Measurements from ENCODE around the gene CYP46A1. TPM values are rescaled to one million over a fixed set of nuclear protein-coding genes. Genes with fewer than 3 reads are reported as not detected.

The CYP46A1 gene
- total and polyA plus RNA-seq, 8 donors: 1.0 to 5.2 (median 1.8) TPM

DNA sequence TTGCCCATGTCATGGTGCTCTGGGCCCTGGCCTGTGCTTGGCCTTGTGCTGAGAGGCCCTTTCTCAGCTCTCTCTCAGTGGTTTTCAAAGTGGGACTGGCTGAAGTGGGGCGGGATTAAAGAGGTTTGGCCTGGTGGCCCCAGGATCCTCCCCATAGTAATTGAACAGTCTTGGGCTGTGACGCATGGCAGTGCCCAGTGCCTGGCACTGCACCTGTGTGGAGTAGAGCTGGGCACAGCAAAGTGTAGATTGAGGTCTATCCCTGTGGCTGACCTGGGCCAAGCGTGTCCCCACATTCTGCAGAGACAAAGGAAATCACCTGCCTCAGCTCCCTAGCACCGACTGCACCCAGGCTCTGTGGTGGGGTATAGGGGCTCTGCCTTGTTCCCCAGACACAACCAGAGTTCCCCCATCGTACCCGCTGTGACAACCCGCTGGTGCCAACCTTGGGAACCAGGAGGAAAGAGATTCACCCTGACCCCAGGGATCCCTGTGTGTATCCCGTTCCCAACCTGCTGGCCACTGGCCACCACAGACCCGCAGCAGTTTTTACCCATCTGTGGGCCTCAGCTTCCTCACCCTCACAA, 9.9 kb upstream of the CYP46A1 start:
- no peaks in the 10 kb centered on the region for H3K4me1 ChIP-seq
- DNase-seq (peak in 1 of 6 donors; percentile 46), ATAC-seq (no peak), FAIRE-seq (no peak)
- WGBS, 2 donors: 89% methylated on average over 9 of the region's 9 CpGs
- H3K9me3 ChIP-seq: no peaks in the 10 kb centered on the region
- no peak overlapping the region for H3K27ac ChIP-seq
- H3K27me3 ChIP-seq: no peaks in the 10 kb centered on the region
- no peak overlapping the region for H3K4me3 ChIP-seq
- intact Hi-C loops (cut with DNase I): no loop called here
- TF ChIP-seq, protein P1, sequence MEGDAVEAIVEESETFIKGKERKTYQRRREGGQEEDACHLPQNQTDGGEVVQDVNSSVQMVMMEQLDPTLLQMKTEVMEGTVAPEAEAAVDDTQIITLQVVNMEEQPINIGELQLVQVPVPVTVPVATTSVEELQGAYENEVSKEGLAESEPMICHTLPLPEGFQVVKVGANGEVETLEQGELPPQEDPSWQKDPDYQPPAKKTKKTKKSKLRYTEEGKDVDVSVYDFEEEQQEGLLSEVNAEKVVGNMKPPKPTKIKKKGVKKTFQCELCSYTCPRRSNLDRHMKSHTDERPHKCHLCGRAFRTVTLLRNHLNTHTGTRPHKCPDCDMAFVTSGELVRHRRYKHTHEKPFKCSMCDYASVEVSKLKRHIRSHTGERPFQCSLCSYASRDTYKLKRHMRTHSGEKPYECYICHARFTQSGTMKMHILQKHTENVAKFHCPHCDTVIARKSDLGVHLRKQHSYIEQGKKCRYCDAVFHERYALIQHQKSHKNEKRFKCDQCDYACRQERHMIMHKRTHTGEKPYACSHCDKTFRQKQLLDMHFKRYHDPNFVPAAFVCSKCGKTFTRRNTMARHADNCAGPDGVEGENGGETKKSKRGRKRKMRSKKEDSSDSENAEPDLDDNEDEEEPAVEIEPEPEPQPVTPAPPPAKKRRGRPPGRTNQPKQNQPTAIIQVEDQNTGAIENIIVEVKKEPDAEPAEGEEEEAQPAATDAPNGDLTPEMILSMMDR (IDR thresholded peaks at IDR 0.05): no peak
- no peaks in the 10 kb centered on the region for H3K36me3 ChIP-seq

DNA sequence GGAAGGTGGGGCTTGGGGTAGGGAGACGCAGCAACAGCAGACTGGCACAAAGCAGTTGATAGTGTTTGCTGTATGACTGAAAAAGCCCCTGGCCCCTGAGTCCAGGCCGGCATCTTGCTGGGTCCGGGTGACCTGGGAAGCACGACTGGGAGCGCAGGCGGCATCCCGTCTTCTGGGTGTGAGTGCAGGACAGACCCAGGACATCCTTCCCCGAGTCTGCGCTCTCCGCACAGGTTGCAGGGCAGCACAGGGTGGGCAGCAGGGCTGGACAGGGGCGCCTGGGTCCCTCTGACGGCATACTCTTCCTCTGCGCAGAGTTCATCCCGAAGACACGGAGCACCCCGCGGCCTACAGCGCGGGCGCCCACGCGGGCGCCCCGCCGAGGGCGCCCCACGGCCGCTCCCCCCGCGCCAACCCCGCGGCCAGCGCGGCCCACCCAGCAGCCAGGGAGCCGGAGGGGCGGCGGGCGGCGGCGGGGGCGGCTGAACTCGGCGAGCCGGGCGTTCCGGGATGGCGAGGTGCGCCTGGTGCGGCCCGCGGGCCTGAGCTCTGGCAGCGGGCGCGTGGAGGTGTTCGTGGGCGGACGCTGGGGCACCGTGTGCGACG, 9.2 kb upstream of the CYP46A1 start:
- no peaks in the 10 kb centered on the region for H3K27me3 ChIP-seq
- TF ChIP-seq, protein P1 (IDR thresholded peaks at IDR 0.05): no peak
- H3K27ac ChIP-seq: no peak overlapping the region
- 39 to 58% methylated on average over 40 to 60 of the region's 60 CpGs for WGBS, 2 donors
- peak in 1 of 6 donors; percentile 41 for DNase-seq
- no peak overlapping the region for H3K4me3 ChIP-seq
- intact Hi-C loops (cut with DNase I): loop anchor here in 1 of 3 donors (5.0 kb wide), 1 partner anchor 212 kb away; no protein-coding TSS in a partner anchor
- H3K36me3 ChIP-seq: no peaks in the 10 kb centered on the region
- ATAC-seq: no peak
- no peaks in the 10 kb centered on the region for H3K9me3 ChIP-seq
- FAIRE-seq: no peak
- no peaks in the 10 kb centered on the region for H3K4me1 ChIP-seq

DNA sequence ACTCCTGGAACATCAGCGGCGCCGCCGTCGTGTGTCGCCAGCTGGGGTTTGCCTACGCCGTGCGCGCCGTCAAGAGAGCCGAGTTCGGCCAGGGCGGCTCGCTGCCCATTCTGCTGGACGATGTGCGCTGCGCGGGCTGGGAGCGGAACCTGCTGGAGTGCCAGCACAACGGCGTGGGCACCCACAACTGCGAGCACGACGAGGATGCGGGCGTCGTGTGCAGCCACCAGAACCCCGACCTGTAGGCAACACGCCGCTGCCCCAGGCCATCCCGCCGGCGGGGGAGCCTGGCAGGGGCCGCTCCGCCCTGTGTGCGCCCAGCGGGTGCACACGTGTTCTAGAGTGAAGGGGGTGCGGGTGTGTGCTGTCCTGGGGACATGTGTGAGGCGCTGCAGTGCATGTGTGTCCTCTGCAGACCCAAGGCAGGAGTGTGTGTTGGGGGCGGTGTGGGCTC, 8.7 kb upstream of the CYP46A1 start:
- 41 to 48% methylated on average over 42 of the region's 42 CpGs for whole genome bisulfite sequencing, 2 donors
- no peaks in the 10 kb centered on the region for H3K9me3 ChIP-seq
- TF ChIP-seq, protein P1 (IDR thresholded peaks at IDR 0.05): no peak
- H3K27me3 ChIP-seq: no peaks in the 10 kb centered on the region
- intact Hi-C loops (cut with DNase I): loop anchor here in 1 of 3 donors (5.0 kb wide), 1 partner anchor 212 kb away; no protein-coding TSS in a partner anchor
- H3K4me1 ChIP-seq: no peaks in the 10 kb centered on the region
- no peak overlapping the region for H3K27ac ChIP-seq
- DNase-seq (peak in 1 of 6 donors; percentile 50), ATAC-seq (no peak), FAIRE-seq (no peak)
- H3K36me3 ChIP-seq: no peaks in the 10 kb centered on the region
- H3K4me3 ChIP-seq: no peak overlapping the region

- WGBS, 2 donors: 44 to 47% methylated on average over 10 of the region's 10 CpGs
- DNase-seq: peak in 1 of 6 donors; percentile 42
Observed at GRCh38 chr14:99675951-99676350, 8.1 kb upstream of the CYP46A1 start.

More at GRCh38 chr14:99675951-99676350, 8.1 kb upstream of the CYP46A1 start:
- Histone ChIP-seq H3K4me1 (no peaks in the 10 kb centered on the region), H3K27me3 (no peaks in the 10 kb centered on the region), H3K9me3 (no peaks in the 10 kb centered on the region), H3K27ac (no peak overlapping the region), H3K36me3 (no peaks in the 10 kb centered on the region), H3K4me3 (no peak overlapping the region)
- intact Hi-C loops (cut with DNase I): loop anchor here in 1 of 3 donors (5.0 kb wide), 1 partner anchor 211 kb away; no protein-coding TSS in a partner anchor
- TF ChIP-seq, protein P1 (IDR thresholded peaks at IDR 0.05): no peak
- FAIRE-seq: no peak
- ATAC-seq: no peak
